ENCODE results near the gene FAM89B.

DNA sequence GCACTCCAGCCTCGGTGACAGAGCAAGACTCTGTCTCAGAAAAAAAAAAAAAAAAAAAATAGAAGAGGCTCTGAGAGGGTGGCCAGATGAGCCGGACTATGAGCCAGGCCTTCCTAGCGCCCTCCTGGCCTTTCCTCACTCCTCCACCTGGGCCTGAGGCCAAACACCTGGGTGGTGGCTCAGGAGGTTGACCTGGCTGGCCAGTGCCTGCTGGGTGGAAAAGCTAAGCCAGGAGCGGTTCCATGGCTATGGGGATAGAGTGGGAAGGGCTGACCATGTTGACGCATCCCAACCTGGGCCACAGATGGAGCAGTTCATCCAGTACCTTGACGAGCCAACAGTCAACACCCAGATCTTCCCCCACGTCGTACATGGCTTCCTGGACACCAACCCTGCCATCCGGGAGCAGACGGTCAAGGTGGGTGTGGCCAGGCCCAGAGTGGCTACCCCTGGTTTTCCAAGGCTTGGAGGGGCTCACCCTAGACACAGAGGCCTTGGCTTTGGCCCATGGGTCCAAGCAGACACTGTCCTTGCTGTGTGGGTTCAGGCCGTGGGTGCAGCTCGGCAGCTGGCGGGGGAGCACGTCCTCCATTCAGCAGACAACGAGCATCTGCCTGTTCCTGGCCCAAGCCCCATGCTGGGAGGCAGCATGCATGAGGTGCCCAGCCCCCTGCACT lies 39.8 kb upstream of the FAM89B start:
- TF ChIP-seq, protein P1, sequence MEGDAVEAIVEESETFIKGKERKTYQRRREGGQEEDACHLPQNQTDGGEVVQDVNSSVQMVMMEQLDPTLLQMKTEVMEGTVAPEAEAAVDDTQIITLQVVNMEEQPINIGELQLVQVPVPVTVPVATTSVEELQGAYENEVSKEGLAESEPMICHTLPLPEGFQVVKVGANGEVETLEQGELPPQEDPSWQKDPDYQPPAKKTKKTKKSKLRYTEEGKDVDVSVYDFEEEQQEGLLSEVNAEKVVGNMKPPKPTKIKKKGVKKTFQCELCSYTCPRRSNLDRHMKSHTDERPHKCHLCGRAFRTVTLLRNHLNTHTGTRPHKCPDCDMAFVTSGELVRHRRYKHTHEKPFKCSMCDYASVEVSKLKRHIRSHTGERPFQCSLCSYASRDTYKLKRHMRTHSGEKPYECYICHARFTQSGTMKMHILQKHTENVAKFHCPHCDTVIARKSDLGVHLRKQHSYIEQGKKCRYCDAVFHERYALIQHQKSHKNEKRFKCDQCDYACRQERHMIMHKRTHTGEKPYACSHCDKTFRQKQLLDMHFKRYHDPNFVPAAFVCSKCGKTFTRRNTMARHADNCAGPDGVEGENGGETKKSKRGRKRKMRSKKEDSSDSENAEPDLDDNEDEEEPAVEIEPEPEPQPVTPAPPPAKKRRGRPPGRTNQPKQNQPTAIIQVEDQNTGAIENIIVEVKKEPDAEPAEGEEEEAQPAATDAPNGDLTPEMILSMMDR (IDR thresholded peaks at IDR 0.05 in 4 of 5, conservative IDR thresholded peaks at IDR 0.05 in 1 of 5) = no peak
- TF ChIP-seq POLR2A (IDR thresholded peaks at IDR 0.05) = no peak

All from gastrocnemius medialis (tissue), 4 donors.